ENCODE results near the gene TBL2. TPM values are rescaled to one million over a fixed set of nuclear protein-coding genes. Genes with fewer than 3 reads are reported as not detected.
A peak's percentile ranks its signal among the peaks of the same experiment; 100 is the strongest.

TBL2 gene
- total and polyA plus RNA-seq, 10 of the 15 experiments (the other 5 are each of a cell fraction or from before 2014, with no cell fraction given): 1.1 to 49.7 (median 26.7) TPM

- TF ChIP-seq, protein P1, sequence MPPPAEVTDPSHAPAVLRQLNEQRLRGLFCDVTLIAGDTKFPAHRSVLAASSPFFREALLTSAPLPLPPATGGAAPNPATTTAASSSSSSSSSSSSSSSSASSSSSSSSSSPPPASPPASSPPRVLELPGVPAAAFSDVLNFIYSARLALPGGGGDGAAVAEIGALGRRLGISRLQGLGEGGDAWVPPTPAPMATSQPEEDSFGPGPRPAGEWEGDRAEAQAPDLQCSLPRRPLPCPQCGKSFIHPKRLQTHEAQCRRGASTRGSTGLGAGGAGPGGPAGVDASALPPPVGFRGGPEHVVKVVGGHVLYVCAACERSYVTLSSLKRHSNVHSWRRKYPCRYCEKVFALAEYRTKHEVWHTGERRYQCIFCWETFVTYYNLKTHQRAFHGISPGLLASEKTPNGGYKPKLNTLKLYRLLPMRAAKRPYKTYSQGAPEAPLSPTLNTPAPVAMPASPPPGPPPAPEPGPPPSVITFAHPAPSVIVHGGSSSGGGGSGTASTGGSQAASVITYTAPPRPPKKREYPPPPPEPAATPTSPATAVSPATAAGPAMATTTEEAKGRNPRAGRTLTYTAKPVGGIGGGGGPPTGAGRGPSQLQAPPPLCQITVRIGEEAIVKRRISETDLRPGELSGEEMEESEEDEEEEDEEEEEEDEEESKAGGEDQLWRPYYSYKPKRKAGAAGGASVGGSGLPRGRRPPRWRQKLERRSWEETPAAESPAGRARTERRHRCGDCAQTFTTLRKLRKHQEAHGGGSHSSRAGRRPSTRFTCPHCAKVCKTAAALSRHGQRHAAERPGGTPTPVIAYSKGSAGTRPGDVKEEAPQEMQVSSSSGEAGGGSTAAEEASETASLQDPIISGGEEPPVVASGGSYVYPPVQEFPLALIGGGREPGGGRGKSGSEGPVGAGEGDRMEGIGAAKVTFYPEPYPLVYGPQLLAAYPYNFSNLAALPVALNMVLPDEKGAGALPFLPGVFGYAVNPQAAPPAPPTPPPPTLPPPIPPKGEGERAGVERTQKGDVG (CRISPR knock-in tag; IDR thresholded peaks at IDR 0.05): no peak
Observed at GRCh38 chr7:73569042-73569608, 9.3 kb downstream of the TBL2 start (continued).

GRCh38 chr7:73567846-73568685 is 10.3 kb downstream of the TBL2 start:
- no peak for ATAC-seq
- Histone ChIP-seq H3K27me3 (replicated peaks in 1 of 2; ENCODE audit: control insufficient read depth in 2 of 2, insufficient read depth in 2 of 2, low read length in 1 of 2) (no peaks in the 10 kb centered on the region), H3K9me3 (replicated peaks; ENCODE audit: control insufficient read depth, insufficient read depth, low read length) (no peaks in the 10 kb centered on the region), H4K20me1 (ENCODE audit: control insufficient read depth, insufficient read depth) (no peaks in the 10 kb centered on the region), H3K4me2 (ENCODE audit: control insufficient read depth, insufficient read depth) (no peak overlapping the region), H3K4me3 (no peak overlapping the region), H3K4me1 (ENCODE audit: control insufficient read depth, insufficient read depth, low read length) (no peaks in the 10 kb centered on the region), H3K9ac (ENCODE audit: control insufficient read depth, insufficient read depth, low read length) (no peak overlapping the region), H3K36me3 (ENCODE audit: control insufficient read depth in 2 of 2, insufficient read depth in 2 of 2, low read length in 1 of 2) (peaks cover 6 to 10% of the 10 kb centered on the region in 2 experiments; a peak in 3 of 4 replicates), H2AFZ (ENCODE audit: control insufficient read depth, low read depth, low read length) (no peak overlapping the region), H3K79me2 (ENCODE audit: control insufficient read depth, insufficient read depth, low read length) (no peaks in the 10 kb centered on the region), H3K27ac (ENCODE audit: control insufficient read depth, insufficient read depth) (no peak overlapping the region)
- ChIA-PET SMC1A (ENCODE audit: uncharacterized antibody, unreplicated experiment) (interaction anchor here (1.6 kb wide), 1 partner anchor 8 kb away, joined by 4 read pairs; no protein-coding TSS in a partner anchor), RAD21 (ENCODE audit: unreplicated experiment) (no interaction called here), POLR2A (interaction anchor here (0.9 to 1.3 kb wide), 3 partner anchors 8 to 47 kb away, joined by 3 to 4 read pairs (median 3); no protein-coding TSS in a partner anchor), CTCF (no interaction called here)
- TF ChIP-seq, protein P2, sequence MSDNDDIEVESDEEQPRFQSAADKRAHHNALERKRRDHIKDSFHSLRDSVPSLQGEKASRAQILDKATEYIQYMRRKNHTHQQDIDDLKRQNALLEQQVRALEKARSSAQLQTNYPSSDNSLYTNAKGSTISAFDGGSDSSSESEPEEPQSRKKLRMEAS (IDR thresholded peaks at IDR 0.05; ENCODE audit: low read depth, low read length): no peak
- TF ChIP-seq POLR2AphosphoS2 (IDR thresholded peaks at IDR 0.05; ENCODE audit: low read depth, low read length) (0 out of 2 replicates have a peak, but pooled peaks have one; percentile 44), HCFC1 (IDR thresholded peaks at IDR 0.05; ENCODE audit: low read length) (no peak)
- no peak for FAIRE-seq
- WGBS (ENCODE audit: insufficient coverage, insufficient replicate concordance, low lambda C conversion rate, missing lambda C conversion rate): 81% methylated on average over 12 of the region's 12 CpGs
- DNase-seq (ENCODE audit: low read depth, low spot score): no peak
- BruUV-seq (replicated peaks): no TSS peak
- in situ Hi-C loops (cut with MboI): no loop called here
- intact Hi-C loops (cut with micrococcal nuclease; ENCODE audit: unreplicated experiment): no loop called here

Measured in GM12878 (cell line).